Smooth muscle cell (in vitro differentiated cells): ENCODE data around the gene COL4A2. TPM values are rescaled to one million over a fixed set of nuclear protein-coding genes. Genes with fewer than 3 reads are reported as not detected.

Experiments used
- DNase-seq: peaks from one replicate; lab custom pipeline; 2025; ENCODE audit not compliant: unreplicated experiment; lab: John Stamatoyannopoulos, UW
- H2AFZ ChIP-seq: fragments of 200-600 bp; sonication (generic); 2 replicates; pipeline ENCODE4 v1.6.0; 2016; ENCODE audit warnings: antibody characterized with exemption, low read depth, mild to moderate bottlenecking
- H3F3A ChIP-seq: fragments of 200-600 bp; sonication (generic); 2 replicates; pipeline ENCODE4 v1.6.0; 2017; ENCODE audit warnings: antibody characterized with exemption, low read depth
- H3K27ac ChIP-seq: fragments of 200-600 bp; sonication (generic); 2 replicates; pipeline ENCODE4 v1.5.1; 2016; ENCODE audit warnings: low read depth, mild to moderate bottlenecking
- H3K27me3 ChIP-seq: fragments of 200-600 bp; sonication (generic); 2 replicates; pipeline ENCODE4 v1.6.1; 2016; ENCODE audit warnings: low read depth, mild to moderate bottlenecking
- H3K36me3 ChIP-seq: fragments of 200-600 bp; sonication (generic); 2 replicates; pipeline ENCODE4 v1.5.1; 2016; ENCODE audit warnings: low read depth
- H3K4me1 ChIP-seq: fragments of 200-600 bp; sonication (generic); 2 replicates; pipeline ENCODE4 v1.5.1; 2016; ENCODE audit warnings: low read depth
- H3K4me2 ChIP-seq: fragments of 200-600 bp; sonication (generic); 2 replicates; pipeline ENCODE4 v1.6.0; 2016; ENCODE audit warnings: mild to moderate bottlenecking
- H3K4me3 ChIP-seq: fragments of 200-600 bp; sonication (generic); 2 replicates; pipeline ENCODE4 v1.5.1; 2016; ENCODE audit warnings: mild to moderate bottlenecking
- H3K79me2 ChIP-seq: fragments of 200-600 bp; sonication (generic); 2 replicates; pipeline ENCODE4 v1.6.0; 2016; ENCODE audit warnings: low read depth, mild to moderate bottlenecking
- H3K9ac ChIP-seq: fragments of 200-600 bp; sonication (generic); 2 replicates; pipeline ENCODE4 v1.6.0; 2016; ENCODE audit warnings: low read depth
- H3K9me3 ChIP-seq: fragments of 200-600 bp; sonication (generic); replicated peaks from 2 replicates; pipeline ENCODE4 v1.5.1; 2016; ENCODE audit warnings: low read depth
- H4K20me1 ChIP-seq: fragments of 200-600 bp; sonication (generic); 2 replicates; pipeline ENCODE4 v1.6.0; 2016; ENCODE audit warnings: low read depth
- CTCF ChIP-seq: fragments of 200-600 bp; sonication (generic); IDR thresholded peaks from 2 replicates; pipeline ENCODE4 v1.5.1; 2017; ENCODE audit warnings: borderline replicate concordance, mild to moderate bottlenecking, antibody characterized with exemption; ENCODE audit not compliant: insufficient read depth, poor library complexity, severe bottlenecking
- WGBS: methylation state at CpG from one replicate; pipeline ENCODE4 v1.1.7; 2016; ENCODE audit warnings: low lambda C conversion rate; 5-methylcytosine and 5-hydroxymethylcytosine counted together
- polyA plus RNA-seq: library from polyadenylated mRNA; unstranded; fragments of >200 nt; fragmentation: Nextera tagmentation; extraction: Ambion mirVana; gene quantifications from 2 replicates; pipeline ENCODE4 v1.2.1, GENCODE V29; 2016
- total RNA-seq: library from RNA; depleted of rRNA; stranded (reverse); fragments of >200 nt; gene quantifications from 2 replicates; pipeline ENCODE4 v1.2.3, GENCODE V29; 2014

The COL4A2 gene
- total and polyA plus RNA-seq, 2 experiments from 2014 or later = 1,456 to 2,786 TPM

GRCh38 chr13:110542169-110542796 is 235.2 kb downstream of the COL4A2 start:
- Histone ChIP-seq H3K79me2 (peaks cover 43% of the 10 kb centered on the region), H3K9ac (no peak overlapping the region), H3K27me3 (no peaks in the 10 kb centered on the region), H2AFZ (no peak overlapping the region), H3K27ac (peak overlapping the region; percentile 6), H3K4me3 (no peak overlapping the region), H4K20me1 (peaks cover 6% of the 10 kb centered on the region), H3K4me2 (no peak overlapping the region), H3K36me3 (no peaks in the 10 kb centered on the region), H3F3A (peaks cover 14% of the 10 kb centered on the region), H3K4me1 (peaks cover 14% of the 10 kb centered on the region), H3K9me3 (no peaks in the 10 kb centered on the region)
- no peak for TF ChIP-seq CTCF
- DNase-seq = no peak
- WGBS = 72% methylated on average over 6 of the region's 6 CpGs

- Histone ChIP-seq H3K9me3 (no peaks in the 10 kb centered on the region), H3K4me2 (no peak overlapping the region), H3F3A (peaks cover 7% of the 10 kb centered on the region), H2AFZ (no peak overlapping the region), H3K9ac (no peak overlapping the region), H3K4me3 (no peak overlapping the region), H3K27ac (peak overlapping the region; percentile 66), H3K27me3 (no peaks in the 10 kb centered on the region), H3K36me3 (no peaks in the 10 kb centered on the region), H3K79me2 (peaks cover 38% of the 10 kb centered on the region), H3K4me1 (peaks cover 6% of the 10 kb centered on the region), H4K20me1 (peaks cover 3% of the 10 kb centered on the region)
- 92% methylated on average over 4 of the region's 4 CpGs for WGBS
- no peak for TF ChIP-seq CTCF
- DNase-seq = no peak
Observed at GRCh38 chr13:110546378-110546777, 239.3 kb downstream of the COL4A2 start.

GRCh38 chr13:110546926-110547325 is 239.8 kb downstream of the COL4A2 start:
- H3K4me2 ChIP-seq = peak overlapping the region; percentile 22
- H3K27ac ChIP-seq = peak overlapping the region; percentile 66
- WGBS = 50% methylated on average over 14 of the region's 14 CpGs

More at GRCh38 chr13:110546926-110547325, 239.8 kb downstream of the COL4A2 start:
- DNase-seq = no peak
- H3K27me3 ChIP-seq = no peaks in the 10 kb centered on the region
- peaks cover 3% of the 10 kb centered on the region for H4K20me1 ChIP-seq
- H3K79me2 ChIP-seq = peaks cover 44% of the 10 kb centered on the region
- TF ChIP-seq CTCF = no peak
- H3F3A ChIP-seq = peaks cover 5% of the 10 kb centered on the region
- H3K9ac ChIP-seq = no peak overlapping the region
- H3K36me3 ChIP-seq = no peaks in the 10 kb centered on the region
- no peak overlapping the region for H3K4me3 ChIP-seq
- H3K9me3 ChIP-seq = no peaks in the 10 kb centered on the region
- no peak overlapping the region for H2AFZ ChIP-seq
- peaks cover under 1% of the 10 kb centered on the region for H3K4me1 ChIP-seq
